ENCODE data around the gene CFAP77.
A peak's percentile ranks its signal among the peaks of the same experiment; 100 is the strongest.
"Not testable (repeated sequence)": the region's sequence is repeated elsewhere in the genome, so short reads cannot be mapped to it uniquely, and the experiment has no call there.

The CFAP77 gene

GRCh38 chr9:132552041-132552440, 142.0 kb downstream of the CFAP77 start:
- no peak for DNase-seq

- DNase-seq: no peak
These were observed 144.7 kb downstream of the CFAP77 start for GRCh38 chr9:132554755-132555154.

GRCh38 chr9:132555528-132555927, 145.5 kb downstream of the CFAP77 start:
- no peak for DNase-seq

DNA sequence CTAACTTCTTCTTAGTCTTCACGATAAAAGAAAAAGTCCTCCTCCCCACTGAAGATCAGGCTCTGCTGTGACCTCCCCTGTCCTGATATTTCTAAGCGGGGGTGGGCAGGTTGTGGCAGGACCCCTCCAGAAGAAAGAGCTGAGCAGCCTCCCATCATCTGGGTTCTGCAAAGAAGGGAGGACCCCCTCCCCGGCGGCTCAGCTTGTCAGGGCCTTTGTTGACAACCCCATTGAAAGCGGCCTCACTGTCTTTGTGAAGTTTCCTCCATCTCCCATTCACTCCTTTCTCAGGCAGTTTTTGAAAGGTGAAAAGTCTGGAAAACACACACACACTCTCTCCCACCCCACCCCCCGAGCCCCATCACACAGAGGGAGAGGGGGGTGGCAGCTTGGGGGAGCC, 146.2 kb downstream of the CFAP77 start:
- no peak for DNase-seq

DNA sequence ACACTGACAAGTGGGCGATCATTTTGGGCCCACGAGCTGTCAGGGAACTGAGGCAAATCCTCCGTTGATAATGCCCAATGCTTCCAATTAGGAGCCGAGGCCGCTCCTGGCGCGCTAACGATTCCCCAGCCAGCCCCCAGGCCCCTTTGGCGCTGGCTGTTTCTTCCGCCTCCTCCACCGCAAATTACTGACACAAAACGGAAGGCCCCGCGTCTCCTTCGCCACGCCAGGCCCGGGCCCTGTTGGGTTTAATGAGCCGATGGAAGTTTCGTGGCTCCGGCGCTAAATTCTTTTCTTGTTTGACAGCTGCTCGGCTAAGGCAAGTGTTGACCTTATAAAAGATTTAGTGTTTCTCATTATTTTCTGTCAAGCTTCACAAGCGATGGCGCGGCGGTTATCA, 146.7 kb downstream of the CFAP77 start:
- no peak for DNase-seq

- DNase-seq: no peak
These were observed 147.1 kb downstream of the CFAP77 start for GRCh38 chr9:132557159-132557558.

DNA sequence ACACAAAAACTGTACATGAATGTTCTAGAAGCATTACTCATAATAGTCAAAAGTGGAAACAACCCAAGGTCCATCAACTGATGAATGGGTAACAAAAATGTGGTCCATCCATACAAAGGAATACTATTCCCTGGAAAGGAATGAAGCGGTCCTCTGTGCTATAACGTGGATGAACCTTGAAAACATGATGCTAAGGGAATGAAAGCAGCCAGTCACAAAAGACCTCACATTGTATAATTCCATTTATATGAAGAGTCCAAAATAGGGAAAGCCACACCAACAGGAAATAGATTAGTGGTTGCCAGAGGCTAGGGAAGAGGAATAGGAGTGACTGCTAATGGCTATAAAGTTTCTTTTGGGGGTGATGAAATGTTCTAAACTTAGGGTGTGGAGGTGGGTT, 149.7 kb downstream of the CFAP77 start:
- DNase-seq: no peak

DNA sequence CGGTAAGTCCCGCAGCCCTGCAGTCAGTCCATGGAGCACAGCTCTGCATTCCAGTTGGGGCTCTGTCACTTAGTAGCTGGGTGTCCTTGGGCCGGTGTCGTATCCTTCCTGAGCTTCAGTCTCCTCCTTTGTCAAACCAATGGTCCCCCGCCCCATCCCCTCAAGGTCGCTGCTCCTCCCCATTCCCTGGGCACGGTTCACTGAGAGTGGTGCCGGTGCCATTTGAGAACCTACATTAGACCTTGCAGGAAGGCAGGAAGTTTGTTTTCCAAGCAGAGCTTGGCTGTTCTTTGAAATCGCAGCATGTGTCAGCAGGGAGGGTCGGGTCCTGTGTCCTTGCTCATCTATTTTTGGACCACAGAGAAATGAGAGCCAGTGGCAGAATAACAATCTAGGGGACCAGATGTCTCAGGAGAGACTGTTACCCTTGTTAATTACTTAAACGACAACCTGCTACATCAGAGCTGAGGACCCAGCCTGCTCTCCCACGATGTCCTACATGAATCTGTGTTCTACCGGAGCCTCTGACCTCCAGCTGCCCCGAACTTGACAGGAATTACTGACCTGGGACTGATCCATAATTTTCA, 150.7 kb downstream of the CFAP77 start:
- no peak for DNase-seq

- DNase-seq: no peak
These were observed 152.2 kb downstream of the CFAP77 start for GRCh38 chr9:132562306-132562573.

DNA sequence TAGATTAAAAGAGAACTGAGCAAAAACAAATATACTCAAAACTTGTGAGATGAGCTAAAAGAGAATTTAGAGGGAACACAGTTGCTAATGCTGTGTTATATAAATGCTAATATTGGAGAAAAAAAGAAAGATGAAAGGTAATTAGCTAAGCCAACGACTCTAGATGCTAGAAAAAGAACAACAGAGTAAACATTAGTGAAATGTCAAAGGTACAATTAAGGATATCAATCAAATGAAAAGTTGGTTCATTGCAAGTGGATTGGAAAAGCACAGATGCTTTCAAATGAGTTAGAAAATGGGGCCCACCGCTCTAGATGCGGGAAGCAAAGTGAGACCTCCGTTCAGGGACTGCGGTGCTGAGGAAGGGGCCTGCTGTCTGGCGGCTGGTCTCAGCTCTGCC, 154.5 kb downstream of the CFAP77 start:
- DNase-seq: no peak

- not testable (repeated sequence) for DNase-seq
These were observed 158.8 kb downstream of the CFAP77 start for GRCh38 chr9:132568787-132569186.

DNA sequence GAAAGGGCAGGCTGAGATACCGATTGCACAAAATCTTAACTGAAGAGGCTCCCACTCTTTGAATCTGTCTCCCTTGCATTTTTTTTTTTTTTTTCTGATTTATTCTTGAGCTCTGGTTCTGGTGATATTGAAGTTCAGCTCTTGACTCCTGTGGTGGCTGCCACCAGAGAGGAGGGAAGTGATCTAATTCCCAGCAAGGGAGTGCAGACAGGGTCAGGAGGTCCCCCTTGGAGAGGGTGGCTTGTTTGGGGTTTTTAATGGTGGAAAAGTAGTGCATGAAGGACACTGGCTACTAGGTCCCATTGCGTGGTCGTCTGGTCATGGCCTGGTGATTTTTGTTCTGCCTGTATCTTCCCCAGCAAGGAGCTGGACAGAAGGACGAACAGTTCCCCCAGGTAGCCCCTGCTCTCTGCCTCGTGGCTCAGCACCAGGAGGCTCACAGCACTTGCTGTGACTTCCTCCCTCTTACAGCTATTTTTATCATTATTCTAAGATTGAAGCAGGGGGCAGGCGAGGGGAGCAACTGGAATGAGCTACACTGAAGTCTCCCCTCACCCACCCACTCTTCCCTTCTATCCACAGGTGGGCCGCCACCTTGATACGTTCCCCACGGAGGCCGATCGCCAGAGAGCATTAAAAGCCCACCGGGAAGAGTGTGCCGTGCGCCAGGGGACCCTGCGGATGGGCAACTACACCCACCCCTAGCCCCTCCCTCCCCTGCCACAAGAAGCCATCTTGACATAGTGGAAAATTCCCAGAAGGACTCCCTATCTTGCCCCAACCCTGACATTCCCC, 162.0 kb downstream of the CFAP77 start:
- DNase-seq: no peak

DNA sequence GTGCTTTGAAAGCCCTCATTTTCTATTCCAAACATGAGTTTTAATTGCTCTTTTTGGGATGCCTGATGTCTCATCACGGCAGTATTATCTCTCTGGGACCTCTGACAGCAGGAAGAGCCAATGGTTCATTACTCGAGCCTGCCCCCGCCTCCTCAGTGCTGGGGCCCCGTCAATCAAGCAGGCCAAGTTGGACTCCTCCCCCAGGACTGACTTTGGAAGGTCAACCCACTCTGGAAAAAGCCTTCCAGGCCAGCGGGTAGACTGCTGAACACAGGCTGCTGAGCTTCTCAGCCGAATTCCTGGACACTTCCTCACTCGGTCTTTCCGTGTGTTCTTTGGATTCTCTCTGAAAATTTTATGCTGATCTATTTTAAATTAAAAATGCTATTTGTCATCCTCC, 162.9 kb downstream of the CFAP77 start:
- no peak for DNase-seq

- DNase-seq: peak; percentile 15
These were observed 165.1 kb downstream of the CFAP77 start for GRCh38 chr9:132575005-132575609.

DNA sequence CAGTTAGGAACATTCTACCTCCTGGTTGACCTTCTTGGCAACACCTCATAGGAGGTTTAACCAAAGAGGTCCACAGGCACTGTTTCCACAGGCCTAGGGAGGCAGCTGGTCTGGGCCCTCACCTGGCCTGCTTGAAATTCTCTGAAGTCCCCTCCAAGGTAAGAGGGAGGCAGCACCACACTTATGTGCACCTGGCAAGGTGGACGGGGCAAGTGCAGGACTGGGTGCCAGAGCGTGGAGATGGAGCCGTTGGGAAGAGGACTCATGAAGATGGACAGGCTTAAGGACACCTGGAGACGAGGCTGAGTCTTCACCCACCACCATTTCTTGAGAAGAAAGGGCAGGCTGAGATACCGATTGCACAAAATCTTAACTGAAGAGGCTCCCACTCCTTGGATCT, 165.8 kb downstream of the CFAP77 start:
- DNase-seq: no peak

- no peak for DNase-seq
These were observed 167.1 kb downstream of the CFAP77 start for GRCh38 chr9:132577119-132577518.

- DNase-seq: no peak
These were observed 168.4 kb downstream of the CFAP77 start for GRCh38 chr9:132578367-132578932.

GRCh38 chr9:132579427-132579798, 169.4 kb downstream of the CFAP77 start:
- DNase-seq: no peak

GRCh38 chr9:132582276-132582785, 172.3 kb downstream of the CFAP77 start, which contains the start of gene BARHL1:
BARHL1 (plus strand) TSS chr9:132582606; CDS start chr9:132582798, 192 bp downstream.
- no peak for DNase-seq

DNA sequence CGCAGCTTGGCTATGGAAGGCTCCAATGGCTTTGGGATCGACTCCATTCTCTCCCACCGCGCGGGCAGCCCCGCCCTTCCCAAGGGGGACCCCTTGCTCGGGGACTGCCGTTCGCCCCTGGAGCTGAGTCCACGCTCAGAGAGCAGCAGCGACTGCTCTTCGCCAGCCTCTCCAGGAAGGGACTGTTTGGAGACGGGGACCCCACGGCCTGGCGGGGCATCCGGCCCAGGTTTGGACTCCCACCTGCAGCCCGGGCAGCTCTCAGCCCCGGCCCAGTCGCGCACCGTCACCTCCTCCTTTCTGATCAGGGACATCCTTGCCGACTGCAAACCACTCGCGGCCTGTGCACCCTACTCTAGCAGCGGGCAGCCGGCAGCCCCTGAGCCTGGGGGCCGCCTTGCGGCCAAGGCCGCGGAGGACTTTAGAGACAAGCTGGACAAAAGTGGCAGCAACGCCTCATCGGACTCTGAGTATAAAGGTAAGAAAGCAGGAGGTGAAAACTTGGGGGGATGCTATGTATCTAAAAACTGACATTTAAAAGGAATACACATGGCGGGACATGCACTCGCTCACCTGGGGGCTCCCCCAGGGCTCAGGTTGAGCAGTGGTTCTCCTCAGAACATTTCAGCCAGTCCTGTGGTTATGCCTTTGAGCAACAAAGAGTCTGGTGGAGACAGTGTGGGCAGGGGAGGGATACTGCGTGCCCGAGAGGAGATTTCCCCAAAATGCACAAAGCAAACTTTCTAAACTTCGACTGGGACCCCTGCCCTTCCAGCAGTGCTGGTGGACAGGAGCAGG, 173.0 kb downstream of the CFAP77 start:
- no peak for DNase-seq

- no peak for DNase-seq
These were observed 173.7 kb downstream of the CFAP77 start for GRCh38 chr9:132583584-132584304.
